HG03520 (cell line): ENCODE results near the gene MRPS2.
"Not testable (repeated sequence)": the region's sequence is repeated elsewhere in the genome, so short reads cannot be mapped to it uniquely, and the experiment has no call there.

Experiments used
- ATAC-seq: cut with Tn5 transposase; IDR thresholded peaks from one replicate; pipeline ENCODE4 v1.9.1; 2021; ENCODE audit warnings: mild to moderate bottlenecking, moderate library complexity; ENCODE audit not compliant: unreplicated experiment

MRPS2 gene

DNA sequence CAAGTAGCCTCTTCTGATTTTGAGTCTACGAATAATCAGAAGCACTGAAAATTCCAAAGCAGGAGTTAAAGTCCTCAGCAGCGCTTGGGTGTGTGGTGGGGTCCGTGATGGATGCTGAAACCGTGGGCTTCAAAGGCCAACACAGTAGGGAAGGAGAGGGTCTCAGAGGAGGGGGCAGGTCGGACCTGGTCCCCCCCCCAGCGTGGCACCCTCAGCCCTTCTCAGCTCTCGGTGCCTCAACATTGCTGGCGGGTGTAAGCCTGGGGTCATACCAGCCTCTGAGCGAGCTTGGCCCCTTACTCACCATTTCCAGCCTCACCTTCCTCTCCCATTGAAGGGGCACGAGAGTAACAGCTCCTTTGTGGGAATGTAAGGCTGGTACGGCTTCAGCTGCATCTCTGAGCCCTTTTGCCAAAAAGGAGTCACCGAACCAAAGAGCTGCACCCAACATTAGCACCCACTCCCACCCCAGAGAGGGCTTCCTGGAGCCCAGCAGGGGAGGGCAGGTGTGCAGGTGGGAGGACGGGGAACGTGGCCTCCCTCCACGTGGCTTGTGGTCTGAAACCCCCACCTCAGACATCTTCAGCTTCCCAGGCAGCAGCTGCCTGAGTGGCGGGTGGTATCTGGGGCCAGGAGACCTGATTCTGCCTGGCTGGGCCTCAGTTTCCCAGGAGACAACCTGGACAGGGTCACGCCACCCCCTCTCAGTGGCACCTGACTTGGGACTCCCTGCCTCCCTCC, 14.0 kb downstream of the MRPS2 start:
- no peak for ATAC-seq

DNA sequence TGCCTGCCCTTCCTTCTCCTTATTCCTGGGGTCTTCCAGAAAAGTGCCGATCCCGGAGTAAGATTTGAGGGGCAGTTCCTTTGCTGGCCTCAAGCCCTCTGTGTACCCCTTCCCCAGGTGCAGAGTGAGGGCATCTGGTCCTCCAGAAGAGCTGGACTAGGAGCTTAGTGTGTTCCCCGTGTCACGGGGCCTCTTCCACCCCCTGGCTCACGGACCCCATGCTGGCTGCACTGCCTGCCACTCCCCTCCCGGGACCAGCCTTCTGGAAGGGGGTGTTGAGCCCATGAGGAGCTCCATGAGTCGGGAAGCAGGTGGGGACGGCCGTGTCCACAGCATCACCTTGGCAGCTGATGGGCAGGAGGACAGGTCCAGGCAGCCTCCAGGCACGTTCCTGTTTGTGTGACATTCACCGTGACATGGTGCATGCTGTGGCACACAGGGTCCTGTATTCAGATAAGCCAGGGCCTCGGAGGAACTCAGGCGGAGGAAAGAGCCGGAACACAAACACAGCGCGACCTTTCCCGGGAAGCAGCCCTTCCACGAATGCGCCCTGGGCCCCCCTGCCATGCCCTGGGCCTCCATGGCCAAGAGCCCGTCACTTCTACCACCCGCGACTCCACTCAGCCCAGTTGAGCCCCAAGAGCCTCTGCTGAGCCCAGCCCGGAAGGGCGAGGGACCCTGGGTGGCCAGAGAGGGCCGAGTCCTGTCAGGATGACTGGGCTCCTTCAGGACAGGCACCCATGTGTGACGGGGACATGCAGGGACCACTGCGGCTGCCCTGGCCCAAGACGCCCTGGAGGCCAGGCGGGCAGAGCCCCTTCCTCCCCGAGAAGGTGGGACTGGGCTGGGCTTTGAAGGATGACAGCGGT, 14.8 kb downstream of the MRPS2 start:
- no peak for ATAC-seq

DNA sequence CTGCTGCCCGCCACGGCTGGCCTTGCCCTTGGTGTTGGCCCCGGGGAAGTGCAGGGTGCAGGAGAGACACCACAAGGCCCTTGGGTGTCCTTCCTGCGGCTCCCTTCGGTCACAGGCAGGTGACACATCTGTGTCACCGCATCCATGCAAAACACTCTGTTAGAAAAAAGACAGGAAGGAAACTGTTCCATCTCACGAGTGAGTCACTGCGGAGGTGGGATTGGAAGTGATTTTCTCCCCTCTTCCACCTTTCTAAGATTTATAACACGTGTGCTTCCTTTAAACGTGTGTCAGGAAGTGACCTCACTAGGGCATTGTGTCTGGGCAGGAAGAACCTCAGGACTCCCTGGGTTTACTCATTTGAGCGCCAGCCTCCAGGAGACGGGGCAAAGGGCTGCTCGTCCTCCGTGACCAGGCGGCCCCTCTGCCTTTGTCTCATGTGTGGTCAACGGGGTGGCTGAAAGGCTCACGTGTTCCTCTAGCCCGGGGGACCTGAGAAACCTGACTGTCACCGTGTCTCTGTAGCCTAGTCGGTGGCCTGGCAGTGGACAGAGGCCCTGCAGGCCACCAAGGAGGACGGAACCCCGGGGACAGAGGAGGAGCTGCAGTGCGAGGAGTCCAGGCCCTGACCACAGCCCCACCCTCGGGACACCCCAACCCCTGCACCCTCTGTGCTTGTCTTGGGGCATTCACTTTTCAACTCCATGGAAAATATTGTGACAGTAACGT, 15.8 kb downstream of the MRPS2 start:
- no peak for ATAC-seq

DNA sequence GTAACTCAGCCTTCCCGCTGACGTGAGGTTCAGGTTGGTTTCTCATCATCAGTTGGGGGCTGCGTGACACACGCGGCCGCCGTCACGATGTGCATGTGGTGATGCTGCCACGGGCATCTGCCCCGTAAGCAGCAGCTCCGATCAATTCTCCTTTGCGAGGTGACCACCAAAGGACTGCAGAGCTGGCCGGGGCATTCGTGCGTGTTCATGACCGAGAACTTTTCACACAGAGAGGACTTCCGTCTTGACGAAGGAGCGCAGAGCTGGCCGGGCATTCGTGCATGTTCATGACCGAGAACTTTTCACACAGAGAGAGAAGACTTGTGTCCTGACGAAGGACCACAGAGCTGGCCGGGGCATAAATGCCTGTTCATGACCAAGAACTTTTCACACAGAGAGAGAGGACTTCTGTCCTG, 16.9 kb downstream of the MRPS2 start:
- no peak for ATAC-seq

DNA sequence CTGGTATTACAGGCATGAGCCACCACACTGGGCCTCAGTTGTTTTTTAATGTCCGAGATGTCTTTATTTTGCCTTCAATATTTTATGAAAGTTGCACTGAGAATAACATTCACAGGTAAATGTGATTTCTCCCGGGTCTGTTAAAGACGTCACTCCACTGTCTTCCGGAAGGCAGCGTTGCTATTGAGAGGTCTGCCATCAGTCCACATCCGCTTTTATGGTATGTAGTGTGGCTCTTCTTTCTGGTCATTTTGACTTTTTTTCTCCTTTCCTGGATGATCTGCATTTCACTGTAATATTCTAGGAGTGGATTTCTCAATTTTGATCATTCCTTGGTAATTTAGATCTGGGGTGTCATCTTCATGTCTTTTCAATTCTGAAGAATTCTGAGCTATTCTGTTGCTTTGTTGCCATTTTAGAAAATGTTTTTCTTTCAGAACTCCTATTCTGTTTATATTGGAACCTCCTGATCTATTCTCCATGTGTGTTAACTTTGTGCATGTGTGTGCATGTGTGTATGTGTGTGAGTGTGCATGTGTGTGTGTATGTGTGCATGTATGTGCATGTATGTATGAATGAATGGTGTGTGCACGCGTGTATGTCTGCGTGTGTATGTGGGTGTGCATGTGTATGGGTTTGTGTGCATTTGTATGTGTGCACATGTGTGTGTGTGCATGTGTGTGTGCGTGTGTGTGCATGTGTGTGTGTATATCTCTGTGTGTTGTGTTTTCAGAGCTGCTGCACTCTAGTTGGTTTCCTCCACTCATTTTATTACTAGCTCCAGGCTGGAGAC, 18.9 kb downstream of the MRPS2 start:
- ATAC-seq: no peak

DNA sequence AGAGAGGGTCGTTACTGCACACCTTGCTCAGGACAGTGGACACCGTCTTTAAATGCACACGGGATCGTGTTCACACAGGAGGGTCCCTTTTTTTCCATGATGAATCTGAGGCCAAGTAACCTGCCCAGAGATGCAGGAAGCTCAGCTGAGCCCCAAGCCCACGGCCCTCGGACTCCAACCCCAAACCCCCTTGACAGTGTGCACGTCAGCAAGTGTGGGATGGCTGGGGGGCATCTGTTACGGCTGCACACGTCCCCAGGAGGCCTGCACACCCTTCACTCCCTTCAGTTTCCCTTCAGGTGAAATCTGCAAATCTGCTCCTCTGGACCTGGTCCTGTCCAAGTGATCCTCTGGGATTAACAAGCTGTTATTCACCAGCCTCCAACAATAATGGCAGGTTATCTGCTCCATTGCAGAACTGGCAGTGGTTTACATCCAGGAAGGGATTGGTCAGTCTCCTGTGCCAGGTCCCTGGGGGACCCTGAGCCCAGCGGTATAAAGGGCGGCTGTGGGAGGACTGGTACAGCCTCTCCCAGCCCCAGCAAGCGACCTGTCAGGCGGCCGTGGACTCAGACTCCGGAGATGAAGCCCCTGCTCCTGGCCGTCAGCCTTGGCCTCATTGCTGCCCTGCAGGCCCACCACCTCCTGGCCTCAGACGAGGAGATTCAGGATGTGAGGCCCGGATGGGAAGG, 20.6 kb downstream of the MRPS2 start, which contains the start of gene LCN1:
LCN1 (plus strand) TSS at position 525 of the 692 bp plus-strand sequence; CDS start at position 583, 58 bp downstream.
- no peak for ATAC-seq

DNA sequence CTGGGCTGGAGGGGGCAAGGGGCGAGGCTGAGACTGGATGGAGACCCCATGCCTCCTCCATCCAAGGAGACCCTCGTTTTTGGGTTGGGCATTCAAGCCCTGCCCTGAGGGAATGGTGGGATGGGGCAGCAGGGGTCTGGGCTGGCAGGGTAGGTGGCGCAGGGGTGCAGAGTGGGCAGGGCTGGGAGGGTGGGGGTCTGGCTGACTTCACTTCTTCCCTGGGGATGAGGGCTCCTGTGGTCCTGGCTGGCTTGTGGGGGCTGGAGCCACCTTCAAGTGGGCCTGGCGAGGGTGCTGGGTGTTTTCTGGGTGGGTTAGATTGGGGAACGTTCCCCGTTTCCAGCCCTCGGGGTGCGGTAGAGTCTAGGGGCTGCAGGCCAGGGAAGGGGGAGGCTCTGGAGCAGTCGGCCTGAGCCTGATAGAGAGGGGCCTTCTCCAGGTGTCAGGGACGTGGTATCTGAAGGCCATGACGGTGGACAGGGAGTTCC, 21.2 kb downstream of the MRPS2 start:
- ATAC-seq: no peak

DNA sequence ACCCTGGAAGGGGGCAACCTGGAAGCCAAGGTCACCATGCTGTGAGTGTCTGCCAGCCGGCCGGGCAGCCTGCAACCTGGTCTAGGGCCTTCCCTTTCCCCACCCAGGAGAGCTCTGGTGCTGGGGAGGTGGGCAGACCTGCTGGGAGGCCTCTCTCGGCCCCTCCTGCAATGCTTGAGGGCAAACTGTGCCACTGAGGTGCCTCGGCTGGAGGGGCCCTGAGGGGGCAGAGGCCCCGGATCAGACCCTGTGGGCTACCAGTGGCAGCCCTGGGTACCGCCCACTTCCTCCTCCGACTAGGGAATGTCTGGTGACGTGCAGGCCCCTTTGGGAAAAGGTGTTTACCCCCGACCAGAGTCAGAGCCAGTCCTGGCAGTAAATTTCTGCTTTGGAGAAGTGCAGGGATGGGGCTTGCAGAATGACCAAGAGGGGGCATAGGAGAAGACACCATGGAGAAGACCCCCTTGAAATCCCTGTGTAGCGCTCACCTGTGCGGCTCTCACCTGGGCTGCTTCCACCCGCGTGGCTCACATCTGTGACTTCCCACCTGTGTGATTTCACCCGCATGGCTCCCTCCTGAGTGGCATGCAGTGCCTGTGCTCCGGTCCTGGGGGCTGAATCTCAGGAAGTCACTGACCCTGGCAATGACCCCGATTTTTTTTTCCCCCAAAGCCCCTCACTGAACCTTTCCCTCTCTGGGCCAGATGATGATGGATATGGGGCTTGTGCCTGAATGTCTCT, 21.8 kb downstream of the MRPS2 start:
- no peak for ATAC-seq

DNA sequence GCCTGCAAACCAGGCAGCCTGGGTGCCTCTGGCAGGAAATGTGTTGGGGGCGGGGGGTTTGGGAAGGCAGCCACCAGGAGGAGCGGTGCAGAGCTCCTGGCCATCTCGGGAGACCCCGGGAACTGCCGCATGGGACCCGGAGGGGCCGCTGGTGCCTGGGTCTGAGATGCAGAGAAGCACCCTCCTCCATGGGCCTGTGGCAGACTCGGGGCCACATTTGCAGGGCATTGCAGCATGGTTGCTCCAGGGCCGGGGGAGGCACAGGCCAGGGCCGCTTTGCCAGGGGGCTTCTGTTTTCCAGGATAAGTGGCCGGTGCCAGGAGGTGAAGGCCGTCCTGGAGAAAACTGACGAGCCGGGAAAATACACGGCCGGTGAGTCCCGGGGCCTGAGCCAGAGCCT, 22.4 kb downstream of the MRPS2 start:
- no peak for ATAC-seq

DNA sequence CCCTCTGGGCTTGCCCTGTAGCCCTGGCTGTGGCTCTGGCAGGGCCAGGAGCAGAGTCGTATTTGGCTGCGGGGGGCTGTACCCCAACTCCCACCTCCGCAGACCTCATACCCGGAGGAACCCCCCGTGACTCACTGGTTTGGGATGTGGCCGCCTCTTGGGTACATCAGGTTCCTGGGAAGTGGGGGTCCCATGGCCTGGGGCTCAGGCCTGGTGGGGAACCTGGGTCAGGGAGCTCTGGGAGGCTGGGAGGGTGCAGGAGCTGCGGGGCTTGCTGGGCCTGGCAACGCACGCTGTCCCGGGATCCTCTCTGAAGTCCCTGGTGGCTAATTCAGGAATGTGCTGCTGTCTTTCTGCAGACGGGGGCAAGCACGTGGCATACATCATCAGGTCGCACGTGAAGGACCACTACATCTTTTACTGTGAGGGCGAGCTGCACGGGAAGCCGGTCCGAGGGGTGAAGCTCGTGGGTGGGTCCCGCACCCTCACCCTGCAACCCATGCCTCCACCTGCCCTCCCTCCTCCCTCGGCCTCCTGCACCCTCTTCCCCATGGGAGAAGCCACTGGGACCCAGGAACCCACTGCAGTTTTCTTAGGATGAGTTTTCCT, 23.1 kb downstream of the MRPS2 start:
- no peak for ATAC-seq

DNA sequence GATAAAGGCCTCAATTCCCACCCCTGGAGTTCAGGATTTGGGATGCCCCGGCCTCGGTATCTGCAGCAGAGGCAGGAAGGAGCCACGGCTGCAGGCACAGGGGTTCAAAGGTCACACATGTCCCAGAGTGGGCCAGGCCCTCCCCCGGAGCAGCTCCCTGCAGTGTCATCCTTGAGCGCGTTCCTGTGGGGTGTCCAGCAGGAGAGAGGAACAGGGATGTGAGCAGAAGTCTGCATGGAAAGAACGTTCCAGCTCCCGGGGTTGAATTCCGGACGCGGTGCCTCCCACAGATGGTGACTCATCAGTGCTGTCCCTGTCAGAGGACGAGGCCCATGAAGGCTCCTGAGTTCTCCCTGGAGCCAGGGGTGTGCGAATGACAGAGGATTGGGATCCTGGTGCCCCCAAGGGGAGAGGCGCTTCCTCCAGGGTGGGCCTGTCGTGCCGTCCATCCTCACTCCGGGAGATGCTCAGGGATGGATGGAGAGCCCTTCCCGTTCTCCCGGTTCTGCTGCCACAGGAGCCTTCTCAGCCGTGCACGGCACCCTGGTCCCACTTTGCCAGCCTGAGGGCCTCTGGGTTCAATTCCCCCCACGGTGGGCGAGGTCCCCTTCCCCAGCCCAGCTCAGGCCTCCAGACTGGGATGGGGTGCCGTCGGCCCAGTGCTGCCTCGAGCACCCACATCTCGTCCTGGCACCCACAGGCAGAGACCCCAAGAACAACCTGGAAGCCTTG, 23.8 kb downstream of the MRPS2 start:
- no peak for ATAC-seq

DNA sequence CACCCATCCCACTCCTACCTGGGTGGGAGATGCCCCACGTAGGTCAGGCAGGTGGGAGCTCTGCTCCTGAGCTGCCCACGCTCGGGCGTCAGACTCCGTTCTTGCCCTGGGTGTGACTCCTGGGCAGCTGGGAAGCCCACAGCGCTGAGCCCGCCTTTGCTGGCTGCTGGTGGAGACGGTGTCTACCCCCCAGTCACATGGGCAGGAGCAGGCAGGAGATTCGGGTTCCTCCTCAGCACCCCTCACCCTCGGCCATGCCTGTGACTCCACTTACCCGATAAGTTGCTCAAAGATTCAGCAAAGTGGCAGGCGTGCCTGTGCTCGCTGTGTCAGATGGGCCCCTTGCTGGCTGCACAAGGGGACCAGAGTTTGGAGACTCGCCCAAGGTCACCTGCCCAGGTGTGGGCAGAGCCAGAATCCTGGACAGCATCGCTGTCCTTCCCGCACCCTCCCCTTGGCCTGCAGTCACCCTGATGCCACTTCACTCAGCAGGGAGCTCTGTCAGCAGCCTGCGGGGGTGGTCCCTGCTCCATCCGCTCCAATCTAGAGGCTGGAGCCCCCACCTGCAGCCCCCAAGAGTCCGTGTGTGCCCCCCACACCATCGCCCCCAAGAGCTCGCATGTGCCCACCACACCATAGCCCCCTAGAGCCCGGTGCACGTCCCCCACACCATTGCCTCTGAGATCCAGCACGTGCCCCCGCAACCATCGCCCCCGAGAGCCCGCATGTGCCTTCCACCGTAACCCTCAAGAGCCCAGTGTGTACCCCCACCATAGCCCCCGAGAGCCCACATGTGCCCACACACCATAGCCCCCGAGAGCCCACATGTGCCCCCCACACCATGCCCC, 25.0 kb downstream of the MRPS2 start:
- no peak for ATAC-seq

DNA sequence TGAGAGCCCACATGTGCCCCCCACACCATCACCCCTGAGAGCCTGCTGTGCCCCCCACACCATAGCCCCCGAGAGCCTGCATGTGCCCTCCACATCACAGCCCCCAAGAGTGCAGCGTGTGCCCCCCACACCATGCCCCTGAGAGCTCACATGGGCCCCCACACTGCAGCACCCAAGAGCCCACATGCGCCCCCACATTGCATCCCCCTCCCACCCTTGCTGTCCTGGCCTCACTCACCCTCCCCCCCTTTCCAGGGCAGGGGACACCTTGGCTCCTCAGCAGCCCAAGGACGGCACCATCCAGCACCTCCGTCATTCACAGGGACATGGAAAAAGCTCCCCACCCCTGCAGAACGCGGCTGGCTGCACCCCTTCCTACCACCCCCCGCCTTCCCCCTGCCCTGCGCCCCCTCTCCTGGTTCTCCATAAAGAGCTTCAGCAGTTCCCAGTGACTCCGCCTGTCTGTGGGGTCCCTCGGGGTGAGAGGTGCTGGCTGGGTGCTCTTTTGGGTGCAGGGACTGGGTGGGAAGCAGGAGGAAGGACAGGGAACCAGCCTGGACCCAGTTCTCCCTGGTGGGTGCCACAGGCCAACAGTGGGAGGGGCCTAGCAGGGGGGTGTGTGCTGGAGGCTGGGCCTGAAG, 25.7 kb downstream of the MRPS2 start:
- no peak for ATAC-seq

DNA sequence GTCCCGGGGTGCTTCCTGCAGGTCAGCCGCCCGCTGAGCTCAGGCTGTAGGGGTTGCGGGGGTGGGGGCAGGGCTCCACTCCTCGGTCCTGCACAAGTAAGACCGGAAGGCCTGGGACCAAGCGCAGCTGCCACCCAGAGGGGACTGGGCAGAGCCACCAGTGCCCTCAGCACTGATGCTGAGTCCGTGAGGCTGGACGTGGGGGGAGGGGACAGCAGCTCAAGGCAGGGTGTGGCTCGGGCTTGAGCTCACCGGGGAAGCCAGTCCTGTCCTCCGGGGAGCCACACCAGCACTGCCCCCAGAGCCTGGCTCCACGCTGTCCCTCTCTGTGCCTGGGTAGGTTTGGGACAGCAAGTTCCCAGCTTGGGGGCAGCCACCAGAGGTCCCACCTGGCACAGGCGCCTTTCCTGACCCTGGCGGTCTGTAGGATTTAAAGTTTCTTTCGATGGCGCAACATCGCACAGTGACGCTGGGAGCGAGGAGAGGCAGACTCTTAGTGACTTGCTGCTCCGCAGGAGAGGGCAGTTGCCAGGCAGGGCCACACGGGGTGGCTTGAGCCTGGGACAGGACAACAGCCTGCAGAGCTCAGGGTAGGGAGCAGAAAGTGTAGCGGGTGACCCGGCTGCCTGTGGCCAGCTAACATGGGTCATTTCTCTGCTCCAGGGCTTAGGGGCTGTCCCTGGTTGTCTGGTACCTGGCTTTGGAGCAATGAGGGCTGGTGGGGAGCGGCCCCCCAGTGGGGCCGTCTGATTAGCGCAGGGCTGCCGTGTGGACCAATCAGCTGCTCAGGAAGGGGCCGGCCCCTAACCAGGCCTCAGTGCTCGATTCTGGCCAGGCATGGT, 26.5 kb downstream of the MRPS2 start:
- ATAC-seq: no peak

DNA sequence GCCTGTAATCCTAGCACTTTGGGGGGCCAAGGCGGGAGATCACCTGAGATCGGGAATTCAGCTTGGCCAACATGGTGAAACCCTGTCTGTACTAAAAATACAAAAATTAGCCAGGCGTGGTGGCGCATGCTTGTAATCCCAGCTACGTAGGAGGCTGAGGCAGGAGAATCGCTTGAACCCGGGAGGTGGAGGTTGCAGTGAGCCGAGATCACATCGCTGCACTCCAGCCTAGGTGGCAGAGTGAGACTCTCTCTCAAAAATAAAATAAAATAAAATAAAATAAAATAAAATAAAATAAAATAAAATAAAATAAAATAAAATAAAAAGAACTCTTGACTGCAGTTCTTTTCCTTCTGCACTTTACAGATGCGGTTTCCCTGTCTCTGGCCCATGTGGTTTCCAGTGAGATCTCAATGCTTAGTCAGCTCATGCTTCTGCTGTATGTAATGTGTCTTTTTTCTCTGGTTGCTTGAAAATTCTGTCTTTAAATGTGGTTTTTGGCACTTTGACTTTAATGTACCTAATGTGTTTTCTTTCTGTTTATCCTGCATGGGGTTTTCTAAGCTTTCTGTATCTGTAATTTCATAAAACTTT, 28.5 kb downstream of the MRPS2 start:
- ATAC-seq: not testable (repeated sequence)
